Lung (tissue), 12 donors: Measurements from ENCODE around the gene ARAP1. TPM values are rescaled to one million over a fixed set of nuclear protein-coding genes. Genes with fewer than 3 reads are reported as not detected.
A peak's percentile ranks its signal among the peaks of the same experiment; 100 is the strongest.

ENCODE experiments used
- ATAC-seq: fragments of 200-7000 bp; cut with Tn5 transposase; one replicate; pipeline ENCODE4 v1.9.1; 2020; ENCODE audit warnings: moderate number of reproducible peaks; ENCODE audit not compliant: insufficient read depth, low FRiP score
- DNase-seq, 3 donors: peaks; one replicate each; pipeline ENCODE4 v3.0.0-alpha.2; 2013 to 2017
- H3K27ac ChIP-seq, 2 donors: one replicate each; pipeline ENCODE4 v1.5.1; 2013; ENCODE audit warnings: mild to moderate bottlenecking in 2 of 2, moderate library complexity in 2 of 2, control low read depth in 1 of 2, inconsistent platforms in 1 of 2, low read depth in 1 of 2, low read length in 1 of 2
- H3K27me3 ChIP-seq, 3 donors: one replicate each; pipeline ENCODE4 v1.5.1; 2013; ENCODE audit warnings: low read length in 2 of 3; ENCODE audit not compliant: control insufficient read depth in 3 of 3, insufficient read depth in 3 of 3
- H3K36me3 ChIP-seq, 4 donors: one replicate each; pipeline ENCODE4 v1.5.1; 2013; ENCODE audit warnings: low read length in 4 of 4, mild to moderate bottlenecking in 1 of 4, moderate library complexity in 1 of 4; ENCODE audit not compliant: control insufficient read depth in 4 of 4, insufficient read depth in 4 of 4
- H3K4me1 ChIP-seq, 5 donors: one replicate each; pipeline ENCODE4 v1.5.1; 2013; ENCODE audit warnings: low read length in 5 of 5, mild to moderate bottlenecking in 2 of 5, moderate library complexity in 1 of 5; ENCODE audit not compliant: control insufficient read depth in 5 of 5, insufficient read depth in 5 of 5
- H3K4me3 ChIP-seq: one replicate; pipeline ENCODE4 v1.5.1; 2013; ENCODE audit warnings: mild to moderate bottlenecking, control low read depth, moderate library complexity
- H3K9ac ChIP-seq, 2 donors: one replicate each; pipeline ENCODE4 v1.5.1; 2013; ENCODE audit warnings: low read length in 2 of 2, control low read depth in 1 of 2; ENCODE audit not compliant: insufficient read depth in 1 of 2
- H3K9me3 ChIP-seq, 4 donors: one replicate each; pipeline ENCODE4 v1.5.1; 2013; ENCODE audit warnings: low read length in 3 of 4, mild to moderate bottlenecking in 1 of 4, moderate library complexity in 1 of 4; ENCODE audit not compliant: control insufficient read depth in 4 of 4, insufficient read depth in 3 of 4
- CTCF ChIP-seq: IDR thresholded peaks from 2 replicates; pipeline ENCODE4 v1.5.1; 2012; ENCODE audit warnings: mild to moderate bottlenecking; ENCODE audit errors: control extremely low read depth, extremely low read depth
- WGBS, 2 donors: extraction: QIAGEN DNeasy Blood & Tissue Kit; methylation state at CpG; one replicate each; pipeline ENCODE4 v1.1.7; 2013; 5-methylcytosine and 5-hydroxymethylcytosine counted together
- polyA plus RNA-seq, 2 donors: library from polyadenylated mRNA; stranded (reverse); fragments of 200-250 nt; gene quantifications; one replicate each; pipeline ENCODE4 v1.2.1, GENCODE V29; 2013
- total RNA-seq, 2 donors: library from RNA; depleted of rRNA in 1 of 2; stranded (reverse); fragments of >200 nt in 1 of 2; gene quantifications; one replicate each; pipeline ENCODE4 v1.2.1, GENCODE V29; 2014 to 2021
- donor health status: control.
- donor health status: control.
- donor health status: Bipolar disorder and iron deficiency.
- donor health status: healthy.
- donor health status: DM: yes; HTN: yes; CAD: no.

Gene ARAP1
- total and polyA plus RNA-seq, 4 donors, result 134 to 218 (median 173) TPM

- DNase-seq (peak; percentile 57 to 64 (median 60)), ATAC-seq (peak; percentile 84)
- no peak overlapping the region for H3K9ac ChIP-seq
- peaks cover 0 to 37% (median 23%) of the 10 kb centered on the region in 3 donors for H3K27me3 ChIP-seq
- no peak overlapping the region for H3K4me3 ChIP-seq
- H3K9me3 ChIP-seq, result peaks cover 0 to 2% (median 0%) of the 10 kb centered on the region in 4 donors
- no peaks in the 10 kb centered on the region for H3K36me3 ChIP-seq
- 2% methylated on average over 55 to 59 of the region's 59 CpGs for WGBS, 2 donors
- peak; percentile 89 for TF ChIP-seq CTCF
- peak overlapping the region in 1 of 2 donors; percentile 25 for H3K27ac ChIP-seq
- H3K4me1 ChIP-seq, result peaks cover 0 to 16% (median 0%) of the 10 kb centered on the region in 5 donors
These were observed 109.2 kb downstream of the ARAP1 start for GRCh38 chr11:72642884-72643522.

- Histone ChIP-seq H3K9me3 (peaks cover 0 to 2% (median 0%) of the 10 kb centered on the region in 4 donors), H3K27ac (peak overlapping the region in 1 of 2 donors; percentile 52), H3K9ac (no peak overlapping the region), H3K27me3 (peaks cover 0 to 34% (median 23%) of the 10 kb centered on the region in 3 donors), H3K4me3 (peak overlapping the region; percentile 36), H3K4me1 (peaks cover 0 to 21% (median 0%) of the 10 kb centered on the region in 5 donors), H3K36me3 (no peaks in the 10 kb centered on the region)
- no peak for TF ChIP-seq CTCF
- ATAC-seq (peak; percentile 63), DNase-seq (peak in 1 of 3 donors; percentile 30)
- WGBS, 2 donors, result 2 to 4% methylated on average over 38 to 85 of the region's 85 CpGs
These were observed 109.9 kb downstream of the ARAP1 start for GRCh38 chr11:72642043-72642883.

GRCh38 chr11:72641522-72642042, 110.6 kb downstream of the ARAP1 start:
- 41 to 53% methylated on average over 12 of the region's 12 CpGs for WGBS, 2 donors
- no peaks in the 10 kb centered on the region for H3K36me3 ChIP-seq
- peaks cover 0 to 34% (median 23%) of the 10 kb centered on the region in 3 donors for H3K27me3 ChIP-seq
- ATAC-seq, result no peak
- peak overlapping the region in 1 of 2 donors; percentile 52 for H3K27ac ChIP-seq
- H3K9me3 ChIP-seq, result peaks cover 0 to 2% (median 0%) of the 10 kb centered on the region in 4 donors
- DNase-seq, result no peak
- TF ChIP-seq CTCF, result no peak
- H3K4me1 ChIP-seq, result peaks cover 0 to 21% (median 0%) of the 10 kb centered on the region in 5 donors
- no peak overlapping the region for H3K9ac ChIP-seq
- peak overlapping the region; percentile 2 for H3K4me3 ChIP-seq
